WTC11 (cell line): ENCODE measurements around the gene CARHSP1. TPM values are rescaled to one million over a fixed set of nuclear protein-coding genes. Genes with fewer than 3 reads are reported as not detected.
A peak's percentile ranks its signal among the peaks of the same experiment; 100 is the strongest.

Experiments used
- ATAC-seq: fragments of 200-7000 bp; cut with Tn5 transposase; 2 replicates; pipeline ENCODE4 v1.10.0; 2021; ENCODE audit warnings: mild to moderate bottlenecking, moderate library complexity
- CTCF ChIA-PET: fragments of 300-600 bp; sonication (Branson Sonifier 250); formaldehyde crosslinking; loops from one replicate; lab custom pipeline; 2021; ENCODE audit warnings: antibody characterized with exemption; lab: Charles Lee
- POLR2A ChIA-PET: fragments of 350-600 bp; sonication (Branson Sonifier 250); formaldehyde crosslinking; loops from one replicate; lab custom pipeline; 2021; ENCODE audit warnings: antibody characterized with exemption; lab: Charles Lee
- DNase-seq: peaks from one replicate; pipeline ENCODE4 v3.0.0; 2021; ENCODE audit warnings: low spot score
- H3K27ac Mint-ChIP-seq: 2 replicates; pipeline ENCODE4 v1.8.0; 2021; ENCODE audit warnings: mixed read lengths
- H3K27me3 Mint-ChIP-seq: 2 replicates; pipeline ENCODE4 v1.8.0; 2021; ENCODE audit warnings: low read depth, mild to moderate bottlenecking, moderate library complexity, mixed read lengths
- H3K36me3 Mint-ChIP-seq: 2 replicates; pipeline ENCODE4 v1.8.0; 2021; ENCODE audit warnings: mixed read lengths
- H3K4me1 Mint-ChIP-seq: 2 replicates; pipeline ENCODE4 v1.8.0; 2022; ENCODE audit warnings: mixed read lengths
- H3K4me3 Mint-ChIP-seq: 2 replicates; pipeline ENCODE4 v1.8.0; 2021; ENCODE audit warnings: mild to moderate bottlenecking, moderate library complexity, mixed read lengths
- H3K9me3 Mint-ChIP-seq: 2 replicates; pipeline ENCODE4 v1.8.0; 2021; ENCODE audit warnings: mixed read lengths
- CDX4 ChIP-seq: fragments of 250-450 bp; sonication (Bioruptor Pico); IDR thresholded peaks from 2 replicates; pipeline ENCODE4 v1.9.0; 2021; ENCODE audit warnings: moderate library complexity, mild to moderate bottlenecking, inconsistent platforms, borderline replicate concordance
- NFE2L1 ChIP-seq: sonication (generic); formaldehyde crosslinking; IDR thresholded peaks from 2 replicates; pipeline ENCODE4 v1.8.1; 2023; ENCODE audit warnings: missing genetic modification reagents
- NFYB ChIP-seq: sonication (generic); formaldehyde crosslinking; conservative IDR thresholded peaks from 2 replicates; pipeline ENCODE4 v1.8.0; 2022; ENCODE audit warnings: low read depth, missing genetic modification reagents
- PREB ChIP-seq: sonication (generic); formaldehyde crosslinking; IDR thresholded peaks from 2 replicates; pipeline ENCODE4 v1.8.1; 2022; ENCODE audit warnings: mild to moderate bottlenecking, missing genetic modification reagents, moderate library complexity, borderline replicate concordance
- SP1 ChIP-seq: sonication (generic); formaldehyde crosslinking; conservative IDR thresholded peaks from 2 replicates; pipeline ENCODE4 v1.8.1; 2022; ENCODE audit warnings: missing genetic modification reagents
- TCF7 ChIP-seq: sonication (generic); formaldehyde crosslinking; IDR thresholded peaks from 2 replicates; pipeline ENCODE4 v1.8.0; 2022; ENCODE audit warnings: mild to moderate bottlenecking, low read depth, missing genetic modification reagents, moderate library complexity
- ZBTB21 ChIP-seq: sonication (generic); formaldehyde crosslinking; IDR thresholded peaks from 2 replicates; pipeline ENCODE4 v1.8.1; 2023; ENCODE audit warnings: mild to moderate bottlenecking, missing genetic modification reagents, borderline replicate concordance
- ZNF121 ChIP-seq: sonication (generic); formaldehyde crosslinking; IDR thresholded peaks from 2 replicates; pipeline ENCODE4 v1.8.0; 2023; ENCODE audit warnings: missing genetic modification reagents
- ZNF396 ChIP-seq: fragments of 250-450 bp; sonication (Bioruptor Pico); IDR thresholded peaks from 2 replicates; pipeline ENCODE4 v1.8.0; 2021; ENCODE audit warnings: mild to moderate bottlenecking, moderate library complexity, borderline replicate concordance
- ZNF423 ChIP-seq: fragments of 250-450 bp; sonication (Bioruptor Pico); IDR thresholded peaks from 2 replicates; pipeline ENCODE4 v2.1.2; 2022; ENCODE audit warnings: mild to moderate bottlenecking, moderate library complexity
- ZNF425 ChIP-seq: fragments of 250-450 bp; sonication (Bioruptor Pico); conservative IDR thresholded peaks from 2 replicates; pipeline ENCODE4 v1.9.0; 2021; ENCODE audit warnings: mild to moderate bottlenecking
- total RNA-seq: library from RNA; stranded (reverse); gene quantifications from 3 replicates; pipeline ENCODE4 v1.2.3, GENCODE V29; 2021
- TF ChIP-seq, protein P1 (sequence below): sonication (generic); formaldehyde crosslinking; IDR thresholded peaks from 2 replicates; pipeline ENCODE4 v1.8.0; 2022; ENCODE audit warnings: mild to moderate bottlenecking, missing genetic modification reagents
- TF ChIP-seq, protein P2 (sequence below): sonication (generic); formaldehyde crosslinking; IDR thresholded peaks from 2 replicates; pipeline ENCODE4 v1.8.0; 2022; ENCODE audit warnings: mild to moderate bottlenecking, missing genetic modification reagents
- TF ChIP-seq, protein P3 (sequence below): sonication (generic); formaldehyde crosslinking; IDR thresholded peaks from 2 replicates; pipeline ENCODE4 v1.8.1; 2022; ENCODE audit warnings: low read depth, missing genetic modification reagents, borderline replicate concordance

The CARHSP1 gene
- total RNA-seq, 1 experiment from 2014 or later = 261 TPM

DNA sequence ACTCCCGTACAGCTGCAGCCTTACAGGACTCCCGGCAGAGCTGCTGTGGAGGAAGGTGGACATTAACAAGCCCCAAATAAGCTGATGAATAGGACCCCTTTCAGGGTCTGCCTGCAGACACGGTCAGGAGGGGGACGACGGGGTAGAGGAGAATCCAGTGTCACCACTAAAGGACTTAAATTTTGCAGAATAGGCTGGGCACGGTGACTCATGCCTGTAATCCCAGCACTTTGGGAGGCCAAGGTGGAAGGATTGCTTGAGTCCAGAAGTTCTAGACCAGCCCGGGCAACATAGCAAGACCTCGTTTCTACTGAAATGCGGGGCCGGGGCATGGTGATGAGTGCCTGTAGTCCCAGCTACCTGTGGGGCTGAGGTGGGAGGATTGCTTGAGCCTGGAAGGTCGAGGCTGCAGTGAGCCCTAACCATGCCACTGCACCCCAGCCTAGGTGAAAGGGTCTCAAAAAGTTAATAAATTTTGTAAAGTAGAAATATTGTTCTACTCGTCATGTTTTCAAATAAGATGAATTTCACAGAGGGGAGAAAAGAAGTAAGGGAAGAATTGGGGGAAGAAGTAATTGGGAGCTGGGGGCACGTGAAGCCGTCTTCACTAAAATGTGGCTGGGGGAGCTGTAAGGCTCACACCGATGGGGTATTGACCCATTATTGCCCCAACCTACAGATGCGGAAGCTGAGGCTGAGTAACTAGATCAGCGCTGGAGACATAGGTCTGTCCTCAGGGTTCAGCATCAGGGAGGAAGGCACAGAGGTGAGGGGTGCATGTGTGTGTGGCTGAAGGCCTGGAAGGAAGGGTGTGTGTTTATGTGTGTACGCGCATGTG, 18.0 kb upstream of the CARHSP1 start:
- Mint-ChIP-seq H3K27me3 (no peaks in the 10 kb centered on the region; the same call in 1 of the 2 replicates), H3K9me3 (no peaks in the 10 kb centered on the region), H3K4me1 (peaks cover 15% of the 10 kb centered on the region), H3K36me3 (peaks cover 18% of the 10 kb centered on the region), H3K27ac (peak overlapping the region; percentile 81; the same call in 1 of the 2 replicates), H3K4me3 (no peak overlapping the region)
- CTCF ChIA-PET = interaction anchor here (0.5 to 5.2 kb wide), 12 partner anchors 8 to 835 kb away, joined by 3 to 36 read pairs (median 4); no protein-coding TSS in a partner anchor
- ATAC-seq = no peak
- TF ChIP-seq ZNF396 (no peak), ZNF121 (CRISPR knock-in tag) (0 out of 2 replicates have a peak, but pooled peaks have one; percentile 0)
- DNase-seq = no peak
- POLR2A ChIA-PET = interaction anchor here (0.6 to 1.3 kb wide), 2 partner anchors 18 to 1552 kb away, joined by 3 to 5 read pairs; partner anchors contain the start of gene CARHSP1

DNA sequence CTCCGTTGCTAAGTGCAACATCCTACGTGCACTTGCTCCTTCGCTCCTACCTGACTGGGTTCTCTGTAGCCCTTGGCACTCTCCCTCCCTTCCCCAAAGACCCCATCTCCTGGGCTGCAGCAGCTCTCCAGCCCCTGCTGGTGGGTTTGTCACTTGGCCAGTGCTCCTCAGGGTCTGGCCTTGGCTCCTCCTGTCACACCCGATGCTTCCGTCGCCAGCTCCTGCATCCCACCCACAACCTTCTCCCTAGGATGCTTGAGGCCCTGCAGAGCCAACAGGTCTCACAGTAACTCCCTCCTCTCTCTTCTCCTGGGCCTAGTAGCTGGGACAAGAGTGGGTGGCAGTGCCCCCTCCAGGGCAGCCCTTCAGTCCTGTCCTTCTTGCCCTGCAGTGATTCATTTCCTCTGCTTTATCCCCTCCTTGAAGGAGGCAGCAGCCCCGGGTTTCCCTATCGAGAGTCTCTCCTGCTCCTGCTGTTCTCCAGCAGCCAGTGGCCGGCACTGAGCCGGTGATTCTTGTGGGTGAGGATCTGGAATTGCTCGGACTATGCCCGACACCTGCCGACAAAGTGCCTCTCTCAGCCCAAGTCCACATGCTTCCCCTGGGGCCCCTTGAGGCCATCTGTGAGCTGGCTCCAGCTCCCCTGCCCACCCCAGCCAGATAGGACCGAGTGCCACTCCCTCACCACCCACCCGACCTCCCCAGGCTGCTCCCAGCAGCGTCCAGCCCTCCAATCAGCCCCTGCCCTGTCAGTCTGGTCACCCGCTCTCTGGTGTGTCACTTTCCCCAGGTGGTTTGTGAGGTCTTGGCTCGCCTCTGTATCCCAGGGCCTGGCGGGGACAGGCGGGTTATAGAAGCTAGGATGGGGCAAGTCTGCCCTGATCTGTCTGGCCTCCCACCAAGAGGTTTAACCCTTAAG, 17.1 kb upstream of the CARHSP1 start:
- CTCF ChIA-PET = interaction anchor here (0.5 to 5.2 kb wide), 20 partner anchors 8 to 836 kb away, joined by 3 to 36 read pairs (median 4); partner anchors contain the start of gene CARHSP1
- Mint-ChIP-seq H3K36me3 (peaks cover 9% of the 10 kb centered on the region), H3K27ac (peak overlapping the region; percentile 36), H3K9me3 (no peaks in the 10 kb centered on the region), H3K27me3 (no peaks in the 10 kb centered on the region; the same call in 1 of the 2 replicates), H3K4me1 (peaks cover 15% of the 10 kb centered on the region), H3K4me3 (no peak overlapping the region)
- POLR2A ChIA-PET = interaction anchor here (0.5 to 1.3 kb wide), 5 partner anchors 10 to 1553 kb away, joined by 3 to 5 read pairs (median 3); partner anchors contain the start of gene CARHSP1
- DNase-seq (no peak), ATAC-seq (peak; percentile 61)
- TF ChIP-seq, protein P1, sequence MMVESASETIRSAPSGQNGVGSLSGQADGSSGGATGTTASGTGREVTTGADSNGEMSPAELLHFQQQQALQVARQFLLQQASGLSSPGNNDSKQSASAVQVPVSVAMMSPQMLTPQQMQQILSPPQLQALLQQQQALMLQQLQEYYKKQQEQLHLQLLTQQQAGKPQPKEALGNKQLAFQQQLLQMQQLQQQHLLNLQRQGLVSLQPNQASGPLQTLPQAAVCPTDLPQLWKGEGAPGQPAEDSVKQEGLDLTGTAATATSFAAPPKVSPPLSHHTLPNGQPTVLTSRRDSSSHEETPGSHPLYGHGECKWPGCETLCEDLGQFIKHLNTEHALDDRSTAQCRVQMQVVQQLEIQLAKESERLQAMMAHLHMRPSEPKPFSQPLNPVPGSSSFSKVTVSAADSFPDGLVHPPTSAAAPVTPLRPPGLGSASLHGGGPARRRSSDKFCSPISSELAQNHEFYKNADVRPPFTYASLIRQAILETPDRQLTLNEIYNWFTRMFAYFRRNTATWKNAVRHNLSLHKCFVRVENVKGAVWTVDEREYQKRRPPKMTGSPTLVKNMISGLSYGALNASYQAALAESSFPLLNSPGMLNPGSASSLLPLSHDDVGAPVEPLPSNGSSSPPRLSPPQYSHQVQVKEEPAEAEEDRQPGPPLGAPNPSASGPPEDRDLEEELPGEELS = no peak
- TF ChIP-seq SP1 (0 out of 2 replicates have a peak, but pooled peaks have one; percentile 21), ZNF121 (CRISPR knock-in tag) (peak; percentile 15; the same call in 1 of the 2 replicates)
- TF ChIP-seq, protein P2, sequence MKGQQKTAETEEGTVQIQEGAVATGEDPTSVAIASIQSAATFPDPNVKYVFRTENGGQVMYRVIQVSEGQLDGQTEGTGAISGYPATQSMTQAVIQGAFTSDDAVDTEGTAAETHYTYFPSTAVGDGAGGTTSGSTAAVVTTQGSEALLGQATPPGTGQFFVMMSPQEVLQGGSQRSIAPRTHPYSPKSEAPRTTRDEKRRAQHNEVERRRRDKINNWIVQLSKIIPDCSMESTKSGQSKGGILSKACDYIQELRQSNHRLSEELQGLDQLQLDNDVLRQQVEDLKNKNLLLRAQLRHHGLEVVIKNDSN (CRISPR knock-in tag) = no peak

- H3K9me3 Mint-ChIP-seq = no peaks in the 10 kb centered on the region
- POLR2A ChIA-PET = no interaction called here
- no peak for TF ChIP-seq TCF7 (CRISPR knock-in tag)
- TF ChIP-seq ZBTB21 (CRISPR knock-in tag) = no peak
- no peak for TF ChIP-seq CDX4 (CRISPR knock-in tag)
- TF ChIP-seq ZNF425 (CRISPR knock-in tag) = no peak
- TF ChIP-seq ZNF423 (CRISPR knock-in tag) = no peak
- TF ChIP-seq NFYB (CRISPR knock-in tag) = no peak
- no peak for TF ChIP-seq SP1
- TF ChIP-seq, protein P3, sequence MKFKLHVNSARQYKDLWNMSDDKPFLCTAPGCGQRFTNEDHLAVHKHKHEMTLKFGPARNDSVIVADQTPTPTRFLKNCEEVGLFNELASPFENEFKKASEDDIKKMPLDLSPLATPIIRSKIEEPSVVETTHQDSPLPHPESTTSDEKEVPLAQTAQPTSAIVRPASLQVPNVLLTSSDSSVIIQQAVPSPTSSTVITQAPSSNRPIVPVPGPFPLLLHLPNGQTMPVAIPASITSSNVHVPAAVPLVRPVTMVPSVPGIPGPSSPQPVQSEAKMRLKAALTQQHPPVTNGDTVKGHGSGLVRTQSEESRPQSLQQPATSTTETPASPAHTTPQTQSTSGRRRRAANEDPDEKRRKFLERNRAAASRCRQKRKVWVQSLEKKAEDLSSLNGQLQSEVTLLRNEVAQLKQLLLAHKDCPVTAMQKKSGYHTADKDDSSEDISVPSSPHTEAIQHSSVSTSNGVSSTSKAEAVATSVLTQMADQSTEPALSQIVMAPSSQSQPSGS (CRISPR knock-in tag) = no peak
- TF ChIP-seq PREB (CRISPR knock-in tag) = no peak
- TF ChIP-seq NFE2L1 (CRISPR knock-in tag) = no peak
Observed at GRCh38 chr16:8882725-8883377, 14.0 kb upstream of the CARHSP1 start.

More at GRCh38 chr16:8882725-8883377, 14.0 kb upstream of the CARHSP1 start:
- Mint-ChIP-seq H3K36me3 (peaks cover 4% of the 10 kb centered on the region; the same call in 1 of the 2 replicates), H3K27ac (no peak overlapping the region), H3K4me3 (no peak overlapping the region), H3K4me1 (peaks cover 27% of the 10 kb centered on the region), H3K27me3 (no peaks in the 10 kb centered on the region; the same call in 1 of the 2 replicates)
- DNase-seq (no peak), ATAC-seq (no peak)
- CTCF ChIA-PET = interaction anchor here (1.0 to 4.1 kb wide), 5 partner anchors 14 to 222 kb away, joined by 3 to 15 read pairs (median 12); partner anchors contain the start of gene CARHSP1
